ENCODE data around the gene DLG5.

DLG5 gene

DNA sequence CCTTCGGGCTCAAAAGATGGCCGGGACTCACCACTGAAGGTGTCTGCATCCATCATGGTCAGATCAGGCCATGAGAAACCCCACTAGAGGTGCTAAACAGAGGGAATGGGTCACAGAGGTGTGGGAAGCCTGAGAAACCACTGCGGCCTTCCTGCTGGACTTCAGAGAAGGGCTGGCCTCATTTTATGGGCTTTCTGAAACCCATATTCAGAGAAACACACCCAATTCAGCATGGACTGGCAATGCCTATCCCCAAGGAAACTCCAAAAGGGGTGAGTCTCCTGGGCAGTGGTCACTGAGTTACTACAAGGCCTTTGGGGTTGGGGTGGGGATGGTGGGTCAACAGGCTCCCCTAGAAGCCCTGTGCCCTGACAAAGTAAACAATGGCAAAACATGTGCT, 58.0 kb downstream of the DLG5 start:
- no peak for DNase-seq

DNA sequence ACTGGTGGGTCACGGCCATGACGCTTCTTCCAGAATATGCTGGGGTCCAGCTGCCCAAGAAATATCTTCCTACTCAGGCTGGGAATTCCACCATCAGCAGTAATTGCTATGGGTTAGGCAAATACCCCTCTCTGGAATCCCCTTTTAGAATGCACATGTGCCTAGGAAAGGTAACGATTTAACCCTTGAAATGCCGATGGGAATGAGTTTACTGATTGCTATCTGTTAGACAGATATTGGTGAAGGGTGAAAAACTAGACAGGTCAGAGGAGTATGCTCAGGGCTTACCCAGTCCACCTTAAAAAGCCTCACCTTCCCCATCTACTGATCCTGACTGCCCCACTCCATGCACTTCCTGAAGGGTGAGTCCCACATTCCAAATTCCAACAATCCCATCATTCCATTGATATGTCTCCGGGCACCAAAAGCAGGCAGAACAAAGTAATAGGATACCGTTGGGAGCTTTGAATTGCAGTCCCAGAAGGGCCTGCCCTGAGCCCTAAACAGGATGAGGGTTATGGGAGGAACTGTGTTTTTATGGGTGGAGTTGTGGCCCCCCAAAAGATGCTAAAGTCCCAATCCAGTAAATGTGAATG, 59.3 kb downstream of the DLG5 start:
- DNase-seq: no peak

GRCh38 chr10:77866598-77866997, 60.0 kb downstream of the DLG5 start:
- no peak for DNase-seq

DNA sequence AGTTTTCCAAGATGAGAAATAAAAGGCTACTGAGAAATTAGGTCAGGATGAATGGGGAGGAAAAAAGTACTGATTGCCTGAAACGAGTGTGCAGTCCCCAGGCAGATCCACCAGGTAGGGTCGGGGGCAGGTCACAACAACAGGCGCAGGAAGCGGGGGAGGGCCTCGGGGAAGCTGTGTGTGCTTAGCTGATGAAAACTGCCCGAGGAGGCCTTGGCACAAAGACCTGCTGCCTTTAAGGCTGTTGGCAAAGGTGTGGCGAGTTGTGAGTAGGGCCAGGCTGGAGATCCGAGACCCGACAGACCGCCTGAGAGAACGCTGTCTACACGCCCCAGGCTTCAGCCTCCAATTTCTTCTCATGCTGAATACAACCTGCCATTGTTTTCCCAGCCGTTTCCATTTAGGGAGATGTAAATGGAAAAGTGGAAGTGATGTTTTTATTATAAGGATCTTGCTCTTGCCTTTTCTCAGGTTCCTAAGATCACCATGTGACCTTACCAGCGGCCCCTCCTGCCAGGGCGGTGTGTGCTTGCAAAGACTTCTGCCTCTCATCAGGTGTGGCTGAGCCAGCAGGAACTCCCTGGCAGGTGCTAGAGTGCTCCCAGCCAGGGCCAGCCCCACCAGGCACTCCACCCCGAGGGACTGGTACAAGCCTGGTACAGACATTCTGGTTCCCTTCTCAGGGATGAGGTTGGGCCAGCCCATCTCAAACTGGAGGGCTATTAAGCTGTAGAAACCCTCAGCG, 60.8 kb downstream of the DLG5 start:
- no peak for DNase-seq

GRCh38 chr10:77864151-77864851, 62.3 kb downstream of the DLG5 start:
- no peak for DNase-seq

- DNase-seq: no peak
These were observed 63.1 kb downstream of the DLG5 start for GRCh38 chr10:77863446-77863845.

DNA sequence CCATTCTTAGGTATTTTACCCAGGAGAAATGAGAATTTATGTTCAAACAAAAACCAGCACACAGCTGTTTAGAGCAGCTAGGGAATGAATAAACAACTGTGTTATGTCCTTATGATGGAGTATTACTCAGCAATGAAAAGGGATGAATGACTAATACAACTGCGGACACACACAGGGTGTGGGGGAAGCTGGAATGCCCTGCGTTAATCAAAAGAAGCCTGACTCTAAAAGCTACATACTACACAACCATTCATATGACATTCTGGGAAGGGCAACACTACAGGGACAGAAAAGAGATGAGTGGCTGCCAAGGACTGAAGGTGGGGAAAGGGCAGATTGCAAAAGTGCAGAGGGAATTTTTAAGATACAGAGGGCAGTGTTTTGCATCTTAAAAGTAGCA, 64.0 kb downstream of the DLG5 start:
- no peak for DNase-seq

DNA sequence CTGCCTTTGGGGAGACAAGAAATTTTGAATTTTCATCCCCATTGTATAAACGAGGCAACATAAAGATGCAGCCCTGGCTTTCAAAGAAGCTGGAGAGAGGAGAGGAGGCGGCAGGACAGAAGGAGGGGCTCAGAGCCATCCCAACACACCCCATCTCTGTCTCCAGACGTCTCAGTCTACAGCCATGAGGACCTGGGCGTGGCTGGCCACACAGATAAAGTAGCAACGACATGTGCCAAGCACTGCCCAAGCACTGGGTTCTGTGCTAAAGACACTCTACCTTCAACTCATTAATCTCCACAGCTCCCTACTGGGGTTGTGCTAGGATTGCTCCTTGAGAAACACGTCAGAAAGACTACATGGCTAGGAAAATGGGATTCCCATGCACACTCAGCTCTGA, 65.2 kb downstream of the DLG5 start:
- DNase-seq: no peak

GRCh38 chr10:77859865-77860282, 66.7 kb downstream of the DLG5 start:
- DNase-seq: no peak

GRCh38 chr10:77859200-77859864, 67.2 kb downstream of the DLG5 start:
- DNase-seq: no peak

- no peak for DNase-seq
These were observed 69.3 kb downstream of the DLG5 start for GRCh38 chr10:77857272-77857671.

GRCh38 chr10:77856566-77856965, 70.0 kb downstream of the DLG5 start:
- DNase-seq: no peak

- peak in 1 of 56 donors; percentile 21 for DNase-seq
These were observed 71.0 kb downstream of the DLG5 start for GRCh38 chr10:77855404-77856155.

- DNase-seq: no peak
These were observed 72.4 kb downstream of the DLG5 start for GRCh38 chr10:77854115-77854514.

DNA sequence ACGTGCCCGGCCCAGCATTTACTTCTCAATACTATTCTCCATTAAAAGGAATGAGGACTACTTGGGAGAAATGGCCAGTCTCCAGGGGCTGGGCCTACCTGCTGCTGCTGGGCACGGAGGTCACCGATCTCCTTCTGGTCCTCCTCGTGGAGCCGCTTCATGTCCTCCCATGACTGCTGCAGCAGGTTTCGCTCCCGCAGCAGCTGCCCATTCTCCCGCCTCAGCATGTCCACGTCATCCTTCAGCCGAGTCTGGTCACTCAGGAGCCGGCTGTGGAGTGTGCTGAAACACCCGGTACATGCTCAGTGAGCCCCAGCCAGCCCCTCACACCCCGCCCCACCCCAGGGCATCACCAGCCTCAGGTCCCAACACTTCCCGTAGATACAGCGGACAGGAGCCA, 73.3 kb downstream of the DLG5 start:
- DNase-seq: no peak

DNA sequence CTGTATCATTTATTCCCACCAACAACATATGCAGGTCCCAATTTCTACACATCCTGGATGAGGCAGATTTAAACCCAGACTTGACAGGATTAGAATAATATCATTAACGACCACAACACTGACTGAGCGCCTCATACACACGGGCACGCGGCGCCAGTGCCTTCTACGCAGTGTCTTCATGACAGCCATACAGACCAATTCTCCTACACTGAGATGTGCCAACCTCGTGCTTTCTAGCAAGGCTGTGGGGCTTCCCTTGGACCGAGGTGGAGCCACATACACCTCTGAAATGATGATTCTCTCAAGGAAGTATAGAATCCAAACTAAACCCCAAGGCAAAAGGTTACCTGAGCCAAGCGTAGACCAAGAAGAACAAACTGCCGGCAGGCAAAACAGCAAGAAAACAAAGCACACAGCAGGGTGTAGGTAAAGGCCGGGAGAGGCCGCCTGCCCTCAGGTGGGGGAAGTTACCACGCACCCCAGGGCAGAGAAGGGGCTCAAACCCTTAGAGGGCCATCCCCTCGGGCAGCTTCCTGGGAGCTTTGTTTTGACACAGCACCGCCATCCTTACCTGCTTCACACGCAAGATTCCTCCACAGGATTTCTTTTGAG, 75.8 kb downstream of the DLG5 start:
- no peak for DNase-seq

DNA sequence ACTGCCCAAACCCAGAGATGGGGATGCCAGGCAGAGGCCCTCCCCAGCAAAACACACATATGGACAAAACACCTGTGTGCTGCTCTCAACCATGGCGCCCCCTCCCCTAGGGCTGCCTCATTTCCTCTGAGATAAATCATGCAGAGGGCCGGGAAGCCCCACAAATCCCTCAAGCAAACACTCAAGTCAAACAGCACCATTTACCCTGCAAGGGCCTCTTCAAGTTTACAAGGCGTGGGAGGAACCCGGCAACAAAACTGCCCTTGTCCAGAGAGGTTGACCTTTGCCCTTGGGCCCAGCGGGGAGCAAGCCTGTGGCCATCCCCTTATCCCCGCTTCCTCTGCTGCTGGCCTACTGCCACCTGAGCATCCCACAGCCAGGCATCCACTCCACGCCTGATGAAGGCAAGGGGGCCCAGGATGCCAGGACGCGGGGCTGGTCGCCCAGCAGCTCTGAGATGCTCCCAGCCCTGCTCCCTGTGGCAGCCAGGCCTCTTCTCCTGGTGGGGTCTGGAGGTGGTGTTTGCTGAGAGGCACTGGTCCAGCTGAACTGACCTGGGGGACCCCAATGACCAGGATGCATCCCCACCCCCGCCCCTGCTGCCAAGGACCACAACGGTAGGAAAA, 77.4 kb downstream of the DLG5 start:
- peak in 1 of 56 donors; percentile 30 for DNase-seq

- DNase-seq: peak in 52 of 56 donors; percentile 15 to 85 (median 68)
These were observed 79.7 kb downstream of the DLG5 start for GRCh38 chr10:77846718-77847311.

DNA sequence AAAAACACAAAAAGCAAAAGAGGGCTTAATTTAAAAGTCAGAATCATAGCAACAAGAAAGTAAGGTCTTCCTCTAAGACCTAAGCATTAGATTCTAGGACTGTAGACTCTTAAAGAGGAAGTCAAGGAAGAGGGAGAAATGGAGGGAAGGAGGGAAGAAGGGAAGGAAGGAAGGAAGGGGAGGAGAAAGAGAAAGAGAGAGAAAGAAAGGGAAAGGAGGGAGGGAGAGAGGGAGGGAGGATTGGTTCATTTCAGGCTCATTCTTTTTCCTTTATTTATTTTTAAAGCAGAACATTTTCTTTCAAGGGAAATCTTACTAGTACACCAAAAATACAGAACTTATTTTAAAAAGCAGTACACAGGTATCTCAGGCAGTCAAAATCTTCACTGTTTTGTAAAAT, 81.1 kb downstream of the DLG5 start:
- no peak for DNase-seq

Measured in amygdala (tissue), 56 donors.